Gastroesophageal sphincter (tissue), 3 donors: Measurements from ENCODE around the gene CT45A10.
"Not testable (repeated sequence)": the region's sequence is repeated elsewhere in the genome, so short reads cannot be mapped to it uniquely, and the experiment has no call there.

Experiments
- CTCF ChIP-seq, 4 experiments: fragments of 200-600 bp in 2 of 4; fragments of 450-650 bp in 2 of 4; sonication (generic) in 1 of 4; IDR thresholded peaks; one replicate each; pipeline ENCODE4 v1.5.1; 2017 to 2019; ENCODE audit warnings: antibody characterized with exemption in 4 of 4, mild to moderate bottlenecking in 2 of 4, moderate library complexity in 2 of 4
- POLR2AphosphoS5 ChIP-seq: sonication (generic); formaldehyde crosslinking; IDR thresholded peaks from one replicate; pipeline ENCODE4 v1.6.1; 2017; ENCODE audit warnings: antibody characterized with exemption

GRCh38 chrX:135854438-135854837 is 38.8 kb downstream of the CT45A10 start, which contains the start of gene CT45A8:
- TF ChIP-seq CTCF (IDR thresholded peaks at IDR 0.05); POLR2AphosphoS5: not testable (repeated sequence)
